ENCODE data around the gene RIPK1. TPM values are rescaled to one million over a fixed set of nuclear protein-coding genes. Genes with fewer than 3 reads are reported as not detected.

The RIPK1 gene
- total and polyA plus RNA-seq, 9 of the 15 experiments (the other 6 are each of a cell fraction or from before 2014, with no cell fraction given): 3.8 to 24.9 (median 17.7) TPM

- TF ChIP-seq E4F1 (CRISPR knock-in tag; IDR thresholded peaks at IDR 0.05; ENCODE audit: borderline replicate concordance): no peak
- TF ChIP-seq E2F6 (IDR thresholded peaks at IDR 0.05; ENCODE audit: borderline replicate concordance in 1 of 2, extremely low read depth in 1 of 2, insufficient read depth in 1 of 2, insufficient read length in 1 of 2, low read depth in 1 of 2, low read length in 1 of 2, poor library complexity in 1 of 2, severe bottlenecking in 1 of 2): peak; percentile 58 to 60
- no peak; a peak in 1 of 4 replicates for TF ChIP-seq TBL1XR1 (IDR thresholded peaks at IDR 0.05; ENCODE audit: low read length in 2 of 2)
- TF ChIP-seq HNRNPLL (IDR thresholded peaks at IDR 0.05; ENCODE audit: low read depth, low read length, poor library complexity, severe bottlenecking): peak; percentile 69
- TF ChIP-seq ZNF24 (IDR thresholded peaks at IDR 0.05): no peak
- no peak for TF ChIP-seq ZNF644 (tag; IDR thresholded peaks at IDR 0.05; ENCODE audit: low read depth)
- no peak for TF ChIP-seq ZFP1 (CRISPR knock-in tag; IDR thresholded peaks at IDR 0.05)
- TF ChIP-seq FOXJ3 (CRISPR knock-in tag; IDR thresholded peaks at IDR 0.05): no peak
- TF ChIP-seq MCM7 (IDR thresholded peaks at IDR 0.05): no peak
- TF ChIP-seq POLR3G (IDR thresholded peaks at IDR 0.05; ENCODE audit: extremely low read depth, insufficient read length, insufficient replicate concordance): no peak
- TF ChIP-seq RBM17 (IDR thresholded peaks at IDR 0.05; ENCODE audit: borderline replicate concordance, low read depth, low read length): no peak
- TF ChIP-seq EHMT2 (IDR thresholded peaks at IDR 0.05): no peak
- 0 out of 4 replicates have a peak, but pooled peaks of 1 of the 2 experiments have one; percentile 18 for TF ChIP-seq RAD21 (CRISPR knock-in tag; conservative IDR thresholded peaks at IDR 0.05 in 1 of 2, IDR thresholded peaks at IDR 0.05 in 1 of 2)
- TF ChIP-seq PHB2 (IDR thresholded peaks at IDR 0.05; ENCODE audit: low read depth): no peak
- TF ChIP-seq SUPT5H (IDR thresholded peaks at IDR 0.05): peak; percentile 91
- 0 out of 2 replicates have a peak, but pooled peaks have one; percentile 7 for TF ChIP-seq ZNF76 (CRISPR knock-in tag; IDR thresholded peaks at IDR 0.05; ENCODE audit: borderline replicate concordance)
- no peak for TF ChIP-seq CBX2 (IDR thresholded peaks at IDR 0.05; ENCODE audit: insufficient read depth, low read length, poor library complexity, severe bottlenecking)
- 0 out of 2 replicates have a peak, but pooled peaks have one; percentile 67 for TF ChIP-seq FOXP4 (CRISPR knock-in tag; IDR thresholded peaks at IDR 0.05; ENCODE audit: borderline replicate concordance)
- no peak for TF ChIP-seq MIER1 (IDR thresholded peaks at IDR 0.05; ENCODE audit: low read depth)
- TF ChIP-seq ZBED1 (IDR thresholded peaks at IDR 0.05): peak; percentile 88
- TF ChIP-seq MECOM (CRISPR knock-in tag; IDR thresholded peaks at IDR 0.05): no peak
- TF ChIP-seq ZBTB1 (CRISPR knock-in tag; IDR thresholded peaks at IDR 0.05; ENCODE audit: borderline replicate concordance, low read depth): 0 out of 2 replicates have a peak, but pooled peaks have one; percentile 84
- TF ChIP-seq GABPA (tag; conservative IDR thresholded peaks at IDR 0.05; ENCODE audit: low read depth): no peak
Measured at GRCh38 chr6:3118353-3119039, 50.2 kb downstream of the RIPK1 start, which contains the start of gene BPHL (continued).
